HepG2 (cell line): Measurements from ENCODE around the gene PRKAG1. TPM values are rescaled to one million over a fixed set of nuclear protein-coding genes. Genes with fewer than 3 reads are reported as not detected.

Experiments
- ATAC-seq: fragments of 200-7000 bp; cut with Tn5 transposase; 3 replicates; pipeline ENCODE4 v1.9.1; 2020; ENCODE audit warnings: mild to moderate bottlenecking, moderate library complexity
- BruUV-seq: library from RNA; stranded (reverse); fragments of 400-500 nt; replicated peaks from 2 replicates; lab custom pipeline; 2021; lab: Mats Ljungman, UMichigan
- CTCF ChIA-PET: fragments of 300-600 bp; formaldehyde crosslinking; extraction: SDS; loops from one replicate; lab custom pipeline; 2021; ENCODE audit warnings: low total read pairs, inconsistent platforms, low intra/inter-chr PET ratio; lab: Yijun Ruan, JAX
- POLR2A ChIA-PET: fragments of 350-600 bp; sonication (Branson Sonifier 250); formaldehyde crosslinking; loops from one replicate; lab custom pipeline; 2020; ENCODE audit warnings: antibody characterized with exemption, inconsistent platforms; lab: Yijun Ruan, JAX
- DNase-seq: peaks from one replicate; pipeline ENCODE4 v3.0.0-alpha.2; 2015; ENCODE audit warnings: low spot score
- FAIRE-seq: peaks from 3 replicates; lab custom pipeline; 2011; peaks lifted over from hg19 to GRCh38; lab: Jason Lieb, UNC
- H2AFZ ChIP-seq: one replicate; pipeline ENCODE4 v1.6.1; 2011; ENCODE audit warnings: low read length, inconsistent platforms
- H3K27ac ChIP-seq: fragments of 300-600 bp; 3 replicates; pipeline ENCODE4 v1.8.0; 2011; ENCODE audit warnings: mixed run types, mild to moderate bottlenecking, mixed read lengths, low read length, inconsistent platforms; ENCODE audit not compliant: insufficient read depth; ENCODE audit errors: extremely low read length
- H3K27me3 ChIP-seq, 2 experiments: fragments of 200-600 bp in 1 of 2; 2 replicates in 1 of 2; 3 replicates in 1 of 2; pipeline versions ENCODE4 v1.6.0 to v1.8.0; 2011; ENCODE audit warnings: low read length in 2 of 2, mild to moderate bottlenecking in 2 of 2, moderate library complexity in 2 of 2, inconsistent platforms in 1 of 2; ENCODE audit not compliant: insufficient read depth in 2 of 2, control insufficient read depth in 1 of 2
- H3K36me3 ChIP-seq, 2 experiments: fragments of 200-600 bp in 1 of 2; replicated peaks in 1 of 2; 2 replicates in 1 of 2; 3 replicates in 1 of 2; pipeline versions ENCODE4 v1.5.1 to v1.8.0; 2011; ENCODE audit warnings: low read length in 2 of 2, inconsistent platforms in 1 of 2; ENCODE audit not compliant: insufficient read depth in 2 of 2, control insufficient read depth in 1 of 2
- H3K4me1 ChIP-seq: 2 replicates; pipeline ENCODE4 v1.5.1; 2012; ENCODE audit warnings: low read length, inconsistent platforms; ENCODE audit not compliant: insufficient read depth
- H3K4me2 ChIP-seq: 2 replicates; pipeline ENCODE4 v1.6.0; 2011; ENCODE audit warnings: low read depth, low read length, inconsistent platforms
- H3K4me3 ChIP-seq, 3 experiments: fragments of 200-600 bp in 1 of 3; sonication (generic), shearing (Covaris generic) in 1 of 3; replicated peaks in 1 of 3; 2 replicates each; pipeline ENCODE4 v1.5.1; 2011 to 2016; ENCODE audit warnings: low read length in 3 of 3, inconsistent platforms in 2 of 3, low read depth in 2 of 3, mild to moderate bottlenecking in 2 of 3, control low read depth in 1 of 3, mixed read lengths in 1 of 3; ENCODE audit not compliant: insufficient read depth in 1 of 3
- H3K79me2 ChIP-seq: one replicate; pipeline ENCODE4 v1.6.1; 2011; ENCODE audit warnings: low read length, inconsistent platforms; ENCODE audit not compliant: insufficient read depth
- H3K9ac ChIP-seq: 2 replicates; pipeline ENCODE4 v1.6.0; 2011; ENCODE audit warnings: mild to moderate bottlenecking, low read depth, low read length, inconsistent platforms; ENCODE audit not compliant: insufficient read depth
- H3K9me3 ChIP-seq: 2 replicates; pipeline ENCODE4 v1.5.1; 2012; ENCODE audit warnings: mild to moderate bottlenecking, low read length
- H4K20me1 ChIP-seq: 2 replicates; pipeline ENCODE4 v1.6.0; 2011; ENCODE audit warnings: inconsistent platforms, mild to moderate bottlenecking, low read length, moderate library complexity; ENCODE audit not compliant: insufficient read depth
- STAG1 ChIP-seq: sonication (generic); formaldehyde crosslinking; IDR thresholded peaks from 2 replicates; pipeline ENCODE4 v1.4.0; 2020; ENCODE audit warnings: missing genetic modification reagents
- ZNF207 ChIP-seq: fragments of 450-650 bp; IDR thresholded peaks from 2 replicates; pipeline ENCODE4 v1.6.1; 2016; ENCODE audit warnings: antibody characterized with exemption, borderline replicate concordance
- WGBS: methylation state at CpG from one replicate; pipeline ENCODE4 v1.1.6; 2017; ENCODE audit warnings: low lambda C conversion rate; 5-methylcytosine and 5-hydroxymethylcytosine counted together
- in situ Hi-C: cut with HindIII; loops from 2 replicates; pipeline ENCODE4 v1.10.0; 2017; ENCODE audit warnings: low pct_unique_long_range_greater_than_20kb; ENCODE audit not compliant: extremely low pct_ligation_motif_present
- intact Hi-C: fragments of 100-400 bp; cut with micrococcal nuclease; formaldehyde crosslinking; loops from one replicate; pipeline ENCODE4 v1.10.0; 2022; ENCODE audit not compliant: unreplicated experiment
- polyA plus RNA-seq, 8 experiments: library from polyadenylated mRNA; depleted of rRNA in 3 of 8; stranded (reverse) in 7 of 8; unstranded in 1 of 8; fragments of >200 nt; fragmentation: Illumina TruSeq in 4 of 8; extraction: Trizol in 4 of 8; gene quantifications; 2 replicates each; pipeline versions ENCODE4 v1.2.1 to v1.2.3, GENCODE V29; 2011 to 2016; ENCODE audit warnings: low read depth in 4 of 8, missing spikeins in 1 of 8, mixed read lengths in 1 of 8; ENCODE audit not compliant: insufficient read depth in 1 of 8
- total RNA-seq, 5 experiments: library from RNA; depleted of rRNA; stranded (reverse); fragments of >200 nt; fragmentation: Illumina TruSeq; extraction: Trizol; gene quantifications; 2 replicates each; pipeline ENCODE4 v1.2.3, GENCODE V29; 2016; ENCODE audit warnings: low read depth in 1 of 5
- TF ChIP-seq, protein P1 (sequence below): sonication (generic); formaldehyde crosslinking; IDR thresholded peaks from 2 replicates; pipeline ENCODE4 v1.5.0; 2020; ENCODE audit warnings: mild to moderate bottlenecking, missing genetic modification reagents, moderate library complexity
- TF ChIP-seq, protein P2 (sequence below): sonication (generic); formaldehyde crosslinking; IDR thresholded peaks from 2 replicates; pipeline ENCODE4 v1.4.0; 2020; ENCODE audit warnings: missing genetic modification reagents
- TF ChIP-seq, protein P3 (sequence below): sonication (generic); formaldehyde crosslinking; IDR thresholded peaks from 2 replicates; pipeline ENCODE4 v1.4.0; 2020; ENCODE audit warnings: missing genetic modification reagents

Gene PRKAG1
- total and polyA plus RNA-seq, 2 of the 13 experiments (the other 11 are each of a cell fraction or from before 2014, with no cell fraction given) = 26.1 to 32.8 TPM

- Histone ChIP-seq H3K36me3 (peaks cover 14 to 23% of the 10 kb centered on the region in 2 experiments), H2AFZ (no peak overlapping the region), H3K9ac (0 out of 2 replicates have a peak overlapping the region, but pooled peaks have one; percentile 38), H3K4me1 (peaks cover 20% of the 10 kb centered on the region), H3K27me3 (no peaks in the 10 kb centered on the region), H3K4me3 (peak overlapping the region in 2 of 3 experiments; percentile 5 to 64; a peak in 2 of 6 replicates), H3K9me3 (no peaks in the 10 kb centered on the region), H4K20me1 (no peaks in the 10 kb centered on the region), H3K4me2 (peak overlapping the region; percentile 98), H3K27ac (peak overlapping the region; percentile 86), H3K79me2 (peaks cover 6% of the 10 kb centered on the region)
- WGBS = 92% methylated on average over 10 of the region's 10 CpGs
- peak; percentile 17; the same call in 2 of the 3 replicates for ATAC-seq
- TF ChIP-seq ZNF207 (no peak), STAG1 (CRISPR knock-in tag) (peak; percentile 22)
- TF ChIP-seq, protein P1, sequence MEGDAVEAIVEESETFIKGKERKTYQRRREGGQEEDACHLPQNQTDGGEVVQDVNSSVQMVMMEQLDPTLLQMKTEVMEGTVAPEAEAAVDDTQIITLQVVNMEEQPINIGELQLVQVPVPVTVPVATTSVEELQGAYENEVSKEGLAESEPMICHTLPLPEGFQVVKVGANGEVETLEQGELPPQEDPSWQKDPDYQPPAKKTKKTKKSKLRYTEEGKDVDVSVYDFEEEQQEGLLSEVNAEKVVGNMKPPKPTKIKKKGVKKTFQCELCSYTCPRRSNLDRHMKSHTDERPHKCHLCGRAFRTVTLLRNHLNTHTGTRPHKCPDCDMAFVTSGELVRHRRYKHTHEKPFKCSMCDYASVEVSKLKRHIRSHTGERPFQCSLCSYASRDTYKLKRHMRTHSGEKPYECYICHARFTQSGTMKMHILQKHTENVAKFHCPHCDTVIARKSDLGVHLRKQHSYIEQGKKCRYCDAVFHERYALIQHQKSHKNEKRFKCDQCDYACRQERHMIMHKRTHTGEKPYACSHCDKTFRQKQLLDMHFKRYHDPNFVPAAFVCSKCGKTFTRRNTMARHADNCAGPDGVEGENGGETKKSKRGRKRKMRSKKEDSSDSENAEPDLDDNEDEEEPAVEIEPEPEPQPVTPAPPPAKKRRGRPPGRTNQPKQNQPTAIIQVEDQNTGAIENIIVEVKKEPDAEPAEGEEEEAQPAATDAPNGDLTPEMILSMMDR (CRISPR knock-in tag) = peak; percentile 50
- TF ChIP-seq, protein P2, sequence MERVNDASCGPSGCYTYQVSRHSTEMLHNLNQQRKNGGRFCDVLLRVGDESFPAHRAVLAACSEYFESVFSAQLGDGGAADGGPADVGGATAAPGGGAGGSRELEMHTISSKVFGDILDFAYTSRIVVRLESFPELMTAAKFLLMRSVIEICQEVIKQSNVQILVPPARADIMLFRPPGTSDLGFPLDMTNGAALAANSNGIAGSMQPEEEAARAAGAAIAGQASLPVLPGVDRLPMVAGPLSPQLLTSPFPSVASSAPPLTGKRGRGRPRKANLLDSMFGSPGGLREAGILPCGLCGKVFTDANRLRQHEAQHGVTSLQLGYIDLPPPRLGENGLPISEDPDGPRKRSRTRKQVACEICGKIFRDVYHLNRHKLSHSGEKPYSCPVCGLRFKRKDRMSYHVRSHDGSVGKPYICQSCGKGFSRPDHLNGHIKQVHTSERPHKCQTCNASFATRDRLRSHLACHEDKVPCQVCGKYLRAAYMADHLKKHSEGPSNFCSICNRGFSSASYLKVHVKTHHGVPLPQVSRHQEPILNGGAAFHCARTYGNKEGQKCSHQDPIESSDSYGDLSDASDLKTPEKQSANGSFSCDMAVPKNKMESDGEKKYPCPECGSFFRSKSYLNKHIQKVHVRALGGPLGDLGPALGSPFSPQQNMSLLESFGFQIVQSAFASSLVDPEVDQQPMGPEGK (CRISPR knock-in tag) = 0 out of 2 replicates have a peak, but pooled peaks have one; percentile 29
- TF ChIP-seq, protein P3, sequence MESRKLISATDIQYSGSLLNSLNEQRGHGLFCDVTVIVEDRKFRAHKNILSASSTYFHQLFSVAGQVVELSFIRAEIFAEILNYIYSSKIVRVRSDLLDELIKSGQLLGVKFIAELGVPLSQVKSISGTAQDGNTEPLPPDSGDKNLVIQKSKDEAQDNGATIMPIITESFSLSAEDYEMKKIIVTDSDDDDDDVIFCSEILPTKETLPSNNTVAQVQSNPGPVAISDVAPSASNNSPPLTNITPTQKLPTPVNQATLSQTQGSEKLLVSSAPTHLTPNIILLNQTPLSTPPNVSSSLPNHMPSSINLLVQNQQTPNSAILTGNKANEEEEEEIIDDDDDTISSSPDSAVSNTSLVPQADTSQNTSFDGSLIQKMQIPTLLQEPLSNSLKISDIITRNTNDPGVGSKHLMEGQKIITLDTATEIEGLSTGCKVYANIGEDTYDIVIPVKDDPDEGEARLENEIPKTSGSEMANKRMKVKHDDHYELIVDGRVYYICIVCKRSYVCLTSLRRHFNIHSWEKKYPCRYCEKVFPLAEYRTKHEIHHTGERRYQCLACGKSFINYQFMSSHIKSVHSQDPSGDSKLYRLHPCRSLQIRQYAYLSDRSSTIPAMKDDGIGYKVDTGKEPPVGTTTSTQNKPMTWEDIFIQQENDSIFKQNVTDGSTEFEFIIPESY = 0 out of 2 replicates have a peak, but pooled peaks have one; percentile 32
- BruUV-seq = no TSS peak
- ChIA-PET CTCF (interaction anchor here (3.4 kb wide), 1 partner anchor 23 kb away, joined by 15 read pairs; no protein-coding TSS in a partner anchor), POLR2A (interaction anchor here (0.5 to 1.3 kb wide), 8 partner anchors 13 to 154 kb away, joined by 3 to 9 read pairs (median 4); partner anchors contain the start of genes DDN, RND1 and TUBA1B)
- in situ Hi-C loops (no loop called here), intact Hi-C loops (loop anchor here (5.0 kb wide), 1 partner anchor 113 kb away; the partner anchor contains the start of gene TUBA1B)
- peak; percentile 42 for FAIRE-seq
- DNase-seq = peak; percentile 39
Measured at GRCh38 chr12:49019443-49020324, 1.1 kb upstream of the PRKAG1 start.
